H1 (cell line): Measurements from ENCODE around the gene SELENOS. TPM values are rescaled to one million over a fixed set of nuclear protein-coding genes. Genes with fewer than 3 reads are reported as not detected.

Source experiments
- CTCF ChIA-PET: fragments of 300-600 bp; sonication (Branson Sonifier 250); formaldehyde crosslinking; loops from one replicate; lab custom pipeline; 2021; ENCODE audit not compliant: partially characterized antibody; lab: Charles Lee
- POLR2A ChIA-PET: fragments of 300-600 bp; sonication (Branson Sonifier 250); formaldehyde crosslinking; loops from one replicate; lab custom pipeline; 2021; ENCODE audit warnings: inconsistent platforms; ENCODE audit not compliant: partially characterized antibody; lab: Charles Lee
- DNase-seq, 2 experiments: peaks; one replicate each; pipeline versions ENCODE4 v3.0.0 to v3.0.0-alpha.2; 2010 to 2022; ENCODE audit warnings: low spot score in 2 of 2, low read depth in 1 of 2, mixed read lengths in 1 of 2
- FAIRE-seq: peaks from 2 replicates; lab custom pipeline; 2011; peaks lifted over from hg19 to GRCh38; lab: Jason Lieb, UNC
- H2AFZ ChIP-seq: 2 replicates; pipeline ENCODE4 v1.8.1; 2012; ENCODE audit warnings: low read length, inconsistent platforms
- H2AK5ac ChIP-seq: 2 replicates; pipeline ENCODE4 v1.6.1; 2013; ENCODE audit warnings: low read depth, low read length
- H2BK120ac ChIP-seq: replicated peaks from 2 replicates; pipeline ENCODE3; 2013; ENCODE audit warnings: low read depth, low read length, inconsistent platforms
- H2BK12ac ChIP-seq: 2 replicates; pipeline ENCODE4 v1.6.1; 2013; ENCODE audit warnings: low read depth, low read length
- H2BK15ac ChIP-seq: 2 replicates; pipeline ENCODE4 v1.6.1; 2013; ENCODE audit warnings: low read length
- H2BK20ac ChIP-seq: 2 replicates; pipeline ENCODE4 v1.6.1; 2013; ENCODE audit warnings: low read length
- H2BK5ac ChIP-seq: 2 replicates; pipeline ENCODE4 v1.6.1; 2013; ENCODE audit warnings: low read depth, low read length
- H3K14ac ChIP-seq: 2 replicates; pipeline ENCODE4 v1.6.1; 2013; ENCODE audit warnings: inconsistent platforms; ENCODE audit not compliant: insufficient read length
- H3K18ac ChIP-seq: 2 replicates; pipeline ENCODE4 v1.6.1; 2013; ENCODE audit warnings: low read length; ENCODE audit errors: extremely low read depth
- H3K23ac ChIP-seq: 2 replicates; pipeline ENCODE4 v1.6.1; 2013; ENCODE audit warnings: inconsistent platforms; ENCODE audit not compliant: insufficient read length
- H3K23me2 ChIP-seq: 2 replicates; pipeline ENCODE4 v1.6.1; 2013; ENCODE audit warnings: low read depth, low read length
- H3K27ac ChIP-seq: 2 replicates; pipeline ENCODE4 v1.6.1; 2011; ENCODE audit warnings: low read depth, low read length, inconsistent platforms
- H3K27me3 ChIP-seq, 4 experiments: replicated peaks in 1 of 4; 1 replicate in 1 of 4; 2 replicates in 3 of 4; pipeline versions ENCODE4 v1.6.1 to v1.8.1; 2011 to 2013; ENCODE audit warnings: low read length in 3 of 4, mild to moderate bottlenecking in 3 of 4, inconsistent platforms in 2 of 4, mixed read lengths in 2 of 4, moderate library complexity in 1 of 4; ENCODE audit not compliant: control insufficient read depth in 3 of 4, insufficient read depth in 3 of 4; ENCODE audit errors: extremely low read depth in 1 of 4
- H3K36me3 ChIP-seq, 4 experiments: 2 replicates each; pipeline versions ENCODE4 v1.6.1 to v1.8.1; 2011 to 2013; ENCODE audit warnings: mild to moderate bottlenecking in 4 of 4, low read length in 3 of 4, moderate library complexity in 2 of 4, control low read depth in 1 of 4, inconsistent platforms in 1 of 4; ENCODE audit not compliant: insufficient read depth in 4 of 4, control insufficient read depth in 2 of 4
- H3K4ac ChIP-seq: replicated peaks from 2 replicates; pipeline ENCODE3; 2013; ENCODE audit warnings: low read length, low read depth, mixed read lengths, inconsistent platforms; ENCODE audit not compliant: insufficient read length
- H3K4me1 ChIP-seq, 4 experiments: replicated peaks in 1 of 4; 1 replicate in 1 of 4; 2 replicates in 3 of 4; pipeline versions ENCODE4 v1.6.1 to v1.8.1; 2011 to 2013; ENCODE audit warnings: low read length in 3 of 4, inconsistent platforms in 2 of 4, mixed read lengths in 1 of 4; ENCODE audit not compliant: insufficient read depth in 4 of 4, control insufficient read depth in 3 of 4
- H3K4me2 ChIP-seq, 2 experiments: 2 replicates each; pipeline versions ENCODE4 v1.6.1 to v1.8.1; 2011 to 2013; ENCODE audit warnings: low read depth in 2 of 2, low read length in 2 of 2, control low read depth in 1 of 2, inconsistent platforms in 1 of 2, mild to moderate bottlenecking in 1 of 2; ENCODE audit not compliant: insufficient read depth in 1 of 2
- H3K4me3 ChIP-seq, 4 experiments: fragments of 200-600, 300-600 bp in 1 of 4; sonication (generic), shearing (Covaris generic), sonication (Bioruptor Twin) in 1 of 4; 2 replicates each; pipeline versions ENCODE4 v1.5.1 to v1.8.1; 2011 to 2016; ENCODE audit warnings: low read length in 4 of 4, low read depth in 3 of 4, control low read depth in 2 of 4, inconsistent platforms in 2 of 4, mild to moderate bottlenecking in 2 of 4, mixed read lengths in 1 of 4, moderate library complexity in 1 of 4; ENCODE audit not compliant: insufficient read depth in 2 of 4; ENCODE audit errors: extremely low read depth in 1 of 4
- H3K56ac ChIP-seq: replicated peaks from 2 replicates; pipeline ENCODE3; 2013; ENCODE audit warnings: low read depth, mild to moderate bottlenecking, mixed read lengths, low read length, inconsistent platforms; ENCODE audit not compliant: insufficient read length
- H3K79me1 ChIP-seq: 2 replicates; pipeline ENCODE4 v1.6.1; 2013; ENCODE audit warnings: low read depth, low read length, control low read depth
- H3K79me2 ChIP-seq, 2 experiments: 2 replicates each; pipeline versions ENCODE4 v1.6.1 to v1.8.1; 2012 to 2013; ENCODE audit warnings: low read length in 2 of 2, mild to moderate bottlenecking in 2 of 2, inconsistent platforms in 1 of 2; ENCODE audit not compliant: insufficient read depth in 2 of 2, control insufficient read depth in 1 of 2
- H3K9ac ChIP-seq, 4 experiments: replicated peaks in 1 of 4; 1 replicate in 1 of 4; 2 replicates in 3 of 4; pipeline versions ENCODE4 v1.6.1 to v1.8.1; 2011 to 2013; ENCODE audit warnings: low read depth in 3 of 4, low read length in 3 of 4, control low read depth in 2 of 4, mild to moderate bottlenecking in 2 of 4, moderate library complexity in 2 of 4, inconsistent platforms in 1 of 4; ENCODE audit errors: extremely low read depth in 1 of 4
- H3K9me3 ChIP-seq, 2 experiments: 2 replicates each; pipeline versions ENCODE4 v1.6.1 to v1.8.1; 2012 to 2013; ENCODE audit warnings: mild to moderate bottlenecking in 2 of 2, moderate library complexity in 2 of 2, control low read depth in 1 of 2, inconsistent platforms in 1 of 2, low read depth in 1 of 2, low read length in 1 of 2, mixed read lengths in 1 of 2; ENCODE audit not compliant: insufficient read depth in 2 of 2
- H4K20me1 ChIP-seq, 2 experiments: replicated peaks in 1 of 2; 2 replicates each; pipeline versions ENCODE3 to v1.8.1; 2011 to 2013; ENCODE audit warnings: inconsistent platforms in 2 of 2, low read length in 2 of 2, mild to moderate bottlenecking in 1 of 2; ENCODE audit not compliant: insufficient read depth in 2 of 2, control insufficient read depth in 1 of 2
- H4K5ac ChIP-seq: 2 replicates; pipeline ENCODE4 v1.6.1; 2013; ENCODE audit warnings: low read length, low read depth, mixed read lengths, inconsistent platforms; ENCODE audit not compliant: insufficient read length
- H4K8ac ChIP-seq: 2 replicates; pipeline ENCODE4 v1.8.0; 2013; ENCODE audit warnings: mild to moderate bottlenecking, moderate library complexity, low read length, inconsistent platforms; ENCODE audit not compliant: insufficient read depth; ENCODE audit errors: extremely low read depth
- H4K91ac ChIP-seq: replicated peaks from 2 replicates; pipeline ENCODE3; 2013; ENCODE audit warnings: low read length, mixed read lengths, inconsistent platforms; ENCODE audit not compliant: insufficient read length
- CTBP2 ChIP-seq: IDR thresholded peaks from 2 replicates; pipeline ENCODE4 v1.7.0; 2011; ENCODE audit warnings: borderline replicate concordance, mild to moderate bottlenecking, moderate library complexity, mixed read lengths, low read length; ENCODE audit not compliant: insufficient read depth, insufficient read length
- SIN3A ChIP-seq, 2 experiments: IDR thresholded peaks in 1 of 2; conservative IDR thresholded peaks in 1 of 2; 2 replicates each; pipeline ENCODE4 v1.6.1; 2011 to 2012; ENCODE audit warnings: low read length in 2 of 2, improper control_type of control experiment in 1 of 2, low read depth in 1 of 2, mild to moderate bottlenecking in 1 of 2
- SP4 ChIP-seq: IDR thresholded peaks from 2 replicates; pipeline ENCODE4 v1.6.1; 2012; ENCODE audit warnings: low read length, inconsistent platforms
- SRF ChIP-seq: IDR thresholded peaks from 2 replicates; pipeline ENCODE4 v1.6.1; 2011; ENCODE audit warnings: mild to moderate bottlenecking, low read depth, low read length, moderate library complexity
- WGBS, 2 experiments: shearing (Covaris generic) in 1 of 2; methylation state at CpG; one replicate each; pipeline versions ENCODE4 v1.1.6 to v1.1.7; 2013 to 2015; ENCODE audit warnings: low lambda C conversion rate in 2 of 2, mixed read lengths in 2 of 2, inconsistent platforms in 1 of 2, low coverage in 1 of 2, missing lambda C conversion rate in 1 of 2; ENCODE audit not compliant: insufficient replicate concordance in 2 of 2, insufficient coverage in 1 of 2, insufficient read length in 1 of 2; ENCODE audit errors: extremely low coverage in 1 of 2, missing lambda C conversion rate in 1 of 2; 5-methylcytosine and 5-hydroxymethylcytosine counted together
- polyA plus RNA-seq, 7 experiments: library from polyadenylated mRNA; depleted of rRNA in 3 of 7; stranded (reverse) in 5 of 7; unstranded in 2 of 7; fragments of >200 nt in 5 of 7; fragments of 200-250 nt in 2 of 7; gene quantifications; 1 replicate in 5 of 7; 2 replicates in 1 of 7; 4 replicates in 1 of 7; pipeline versions ENCODE4 v1.2.1 to v1.2.3, GENCODE V29; 2011 to 2013; ENCODE audit warnings: missing spikeins in 2 of 7, mixed read lengths in 2 of 7
- total RNA-seq: library from RNA; stranded (reverse); fragmentation: NEBNext Ultra II Directional; extraction: Animal tissue kit (Norgen Biotek cat#: 25700); gene quantifications from 2 replicates; pipeline ENCODE4 v1.2.1, GENCODE V29; 2021

The SELENOS gene
- total and polyA plus RNA-seq, 2 of the 8 experiments (the other 6 are each of a cell fraction or from before 2014, with no cell fraction given), result 45.1 to 46.0 TPM

- no peaks in the 10 kb centered on the region for H3K79me1 ChIP-seq
- no peak overlapping the region for H3K14ac ChIP-seq
- H2BK120ac ChIP-seq, result no peak overlapping the region
- peaks cover 0 to 3% (median 0%) of the 10 kb centered on the region in 4 experiments; a peak in 1 of 7 replicates for H3K4me1 ChIP-seq
- H3K9ac ChIP-seq, result no peak overlapping the region
- no peaks in the 10 kb centered on the region for H4K20me1 ChIP-seq
- 79% methylated on average over 7 of the region's 7 CpGs; no CpG with 5 or more reads in 1 of the 2 experiments for WGBS, 2 experiments
- no peaks in the 10 kb centered on the region; a peak in 1 of 7 replicates for H3K27me3 ChIP-seq
- H3K9me3 ChIP-seq, result no peaks in the 10 kb centered on the region
- no peak overlapping the region for H2BK5ac ChIP-seq
- H3K23ac ChIP-seq, result no peak overlapping the region
- H3K23me2 ChIP-seq, result no peaks in the 10 kb centered on the region
- H3K27ac ChIP-seq, result no peak overlapping the region
- no peak overlapping the region for H2AK5ac ChIP-seq
- no peak overlapping the region for H3K4me2 ChIP-seq
- H3K4ac ChIP-seq, result no peak overlapping the region
- POLR2A ChIA-PET, result interaction anchor here (1.3 kb wide), 1 partner anchor 14 kb away, joined by 4 read pairs; no protein-coding TSS in a partner anchor
- TF ChIP-seq SIN3A (conservative IDR thresholded peaks at IDR 0.05 in 1 of 2, IDR thresholded peaks at IDR 0.05 in 1 of 2; ENCODE audit: low read depth in 1 of 2, low read length in 2 of 2) (peak in 1 of 2 experiments; percentile 63; a peak in 1 of 4 replicates), SP4 (no peak), CTBP2 (no peak), SRF (no peak)
- CTCF ChIA-PET, result interaction anchor here (0.9 to 8.6 kb wide), 19 partner anchors 9 to 337 kb away, joined by 3 to 94 read pairs (median 5); no protein-coding TSS in a partner anchor
- no peak for FAIRE-seq
- H3K36me3 ChIP-seq, result no peaks in the 10 kb centered on the region
- H2BK20ac ChIP-seq, result no peak overlapping the region
- H3K18ac ChIP-seq, result no peak overlapping the region
- no peak overlapping the region for H4K91ac ChIP-seq
- H2BK15ac ChIP-seq, result no peak overlapping the region
- H4K5ac ChIP-seq, result no peak overlapping the region
- H4K8ac ChIP-seq, result no peak overlapping the region
- H2BK12ac ChIP-seq, result no peak overlapping the region
- no peak overlapping the region for H3K56ac ChIP-seq
- no peaks in the 10 kb centered on the region for H3K79me2 ChIP-seq
- no peak for DNase-seq
- no peak overlapping the region for H3K4me3 ChIP-seq
- no peak overlapping the region for H2AFZ ChIP-seq
Measured at GRCh38 chr15:101318839-101319238, 41.6 kb upstream of the SELENOS start.
